Panc1 (cell line): Measurements from ENCODE around the gene SLIT3. TPM values are rescaled to one million over a fixed set of nuclear protein-coding genes. Genes with fewer than 3 reads are reported as not detected.

ENCODE experiments used
- ATAC-seq: fragments of 200-7000 bp; cut with Tn5 transposase; 2 replicates; pipeline ENCODE4 v1.9.1; 2020; ENCODE audit warnings: mild to moderate bottlenecking, moderate library complexity
- BruUV-seq: library from RNA; stranded (reverse); fragments of 400-500 nt; replicated peaks from 2 replicates; lab custom pipeline; 2021; lab: Mats Ljungman, UMichigan
- CTCF ChIA-PET: fragments of 300-600 bp; sonication (Branson Sonifier 250); formaldehyde crosslinking; loops from one replicate; lab custom pipeline; 2022; ENCODE audit warnings: antibody characterized with exemption; lab: Charles Lee
- POLR2A ChIA-PET: fragments of 300-600 bp; sonication (Branson Sonifier 250); formaldehyde crosslinking; loops from one replicate; lab custom pipeline; 2022; ENCODE audit warnings: antibody characterized with exemption; lab: Charles Lee
- DNase-seq: peaks from one replicate; pipeline ENCODE4 v3.0.0-alpha.2; 2010; ENCODE audit warnings: low read depth, low spot score
- H3K27ac ChIP-seq: 2 replicates; pipeline ENCODE4 v1.5.1; 2011; ENCODE audit warnings: mild to moderate bottlenecking, low read length, inconsistent platforms
- H3K27me3 ChIP-seq: fragments of 200-500 bp; sonication (Bioruptor generic); 2 replicates; pipeline ENCODE4 v1.6.0; 2014; ENCODE audit warnings: low read length, inconsistent platforms; ENCODE audit not compliant: control insufficient read depth, insufficient read depth
- H3K36me3 ChIP-seq: fragments of 200-500 bp; sonication (Bioruptor generic); 2 replicates; pipeline ENCODE4 v1.5.1; 2014; ENCODE audit warnings: inconsistent platforms, mild to moderate bottlenecking, low read length, moderate library complexity; ENCODE audit not compliant: control insufficient read depth, insufficient read depth
- H3K4me1 ChIP-seq: 2 replicates; pipeline ENCODE4 v1.5.1; 2011; ENCODE audit warnings: inconsistent platforms, mild to moderate bottlenecking, low read length, moderate library complexity; ENCODE audit not compliant: control insufficient read depth, insufficient read depth
- H3K4me3 ChIP-seq, 2 experiments: 2 replicates each; pipeline ENCODE4 v1.5.1; 2011 to 2012; ENCODE audit warnings: low read depth in 2 of 2, low read length in 2 of 2, mild to moderate bottlenecking in 2 of 2, inconsistent platforms in 1 of 2, moderate library complexity in 1 of 2
- H3K9me3 ChIP-seq: fragments of 200-500 bp; sonication (Bioruptor generic); 2 replicates; pipeline ENCODE4 v1.5.1; 2014; ENCODE audit warnings: low read depth, mild to moderate bottlenecking, inconsistent platforms, low read length, moderate library complexity; ENCODE audit not compliant: control insufficient read depth, insufficient read depth
- CTCF ChIP-seq: fragments of 450-650 bp; IDR thresholded peaks from 2 replicates; pipeline ENCODE4 v1.5.1; 2017; ENCODE audit warnings: mild to moderate bottlenecking
- POLR2AphosphoS5 ChIP-seq: IDR thresholded peaks from 2 replicates; pipeline ENCODE4 v1.6.1; 2012; ENCODE audit warnings: mild to moderate bottlenecking, low read depth, low read length, moderate library complexity
- REST ChIP-seq, 2 experiments: IDR thresholded peaks; 2 replicates each; pipeline ENCODE4 v1.6.1; 2011 to 2012; ENCODE audit warnings: low read depth in 2 of 2, control low read depth in 1 of 2, low read length in 1 of 2, mild to moderate bottlenecking in 1 of 2, moderate library complexity in 1 of 2; ENCODE audit not compliant: insufficient read depth in 1 of 2
- SIN3A ChIP-seq: IDR thresholded peaks from 2 replicates; pipeline ENCODE4 v1.6.1; 2012; ENCODE audit warnings: low read depth, mild to moderate bottlenecking, low read length, moderate library complexity, borderline replicate concordance; ENCODE audit not compliant: insufficient read depth
- TCF7L2 ChIP-seq: IDR thresholded peaks from 2 replicates; pipeline ENCODE4 v1.6.1; 2011; ENCODE audit warnings: mild to moderate bottlenecking, low read depth, low read length, inconsistent platforms
- in situ Hi-C: cut with HindIII; loops from 2 replicates; pipeline ENCODE4 v1.10.0; 2016; ENCODE audit warnings: low sequenced_read_pairs, low pct_unique_long_range_greater_than_20kb
- intact Hi-C: fragments of 100-400 bp; cut with micrococcal nuclease; formaldehyde crosslinking; loops from one replicate; pipeline ENCODE4 v1.10.0; 2022; ENCODE audit not compliant: unreplicated experiment
- total RNA-seq: library from RNA; stranded (reverse); gene quantifications from one replicate; pipeline ENCODE4 v1.2.1, GENCODE V29; 2021; ENCODE audit not compliant: unreplicated experiment

Gene SLIT3
- total RNA-seq, 1 experiment from 2014 or later: 26.4 TPM

- H3K9me3 ChIP-seq: no peaks in the 10 kb centered on the region
- CTCF ChIA-PET: no interaction called here
- TF ChIP-seq POLR2AphosphoS5 (no peak), SIN3A (no peak), REST (IDR thresholded peaks at IDR 0.05; ENCODE audit: insufficient read depth in 1 of 2, low read depth in 2 of 2, low read length in 1 of 2) (no peak)
- BruUV-seq: no TSS peak
- no peak overlapping the region for H3K4me3 ChIP-seq
- H3K36me3 ChIP-seq: no peaks in the 10 kb centered on the region
- no peaks in the 10 kb centered on the region for H3K4me1 ChIP-seq
- H3K27ac ChIP-seq: no peak overlapping the region
- intact Hi-C loops: no loop called here
- POLR2A ChIA-PET: no interaction called here
- in situ Hi-C loops: no loop called here
- ATAC-seq (no peak), DNase-seq (no peak)
- H3K27me3 ChIP-seq: no peaks in the 10 kb centered on the region
Measured at GRCh38 chr5:168964182-168964581, 336.8 kb downstream of the SLIT3 start.

GRCh38 chr5:168962306-168962705 is 338.6 kb downstream of the SLIT3 start:
- BruUV-seq: no TSS peak
- Histone ChIP-seq H3K4me3 (no peak overlapping the region), H3K9me3 (no peaks in the 10 kb centered on the region), H3K27ac (no peak overlapping the region), H3K36me3 (no peaks in the 10 kb centered on the region), H3K27me3 (no peaks in the 10 kb centered on the region), H3K4me1 (no peaks in the 10 kb centered on the region)
- no peak for DNase-seq
- no peak for ATAC-seq
- in situ Hi-C loops (no loop called here), intact Hi-C loops (no loop called here)
- ChIA-PET CTCF (no interaction called here), POLR2A (no interaction called here)
- TF ChIP-seq TCF7L2: no peak
- no peak for TF ChIP-seq CTCF
- no peak for TF ChIP-seq SIN3A
- TF ChIP-seq POLR2AphosphoS5: no peak
- no peak for TF ChIP-seq REST (IDR thresholded peaks at IDR 0.05; ENCODE audit: insufficient read depth in 1 of 2, low read depth in 2 of 2, low read length in 1 of 2)
